GM19099 (cell line): ENCODE results near the gene ZFYVE1.

Experiments
- POLR2A ChIP-seq: IDR thresholded peaks from 3 replicates; pipeline ENCODE4 v1.6.1; 2011; ENCODE audit warnings: low read depth; ENCODE audit not compliant: insufficient read length; ENCODE audit errors: extremely low read depth

The ZFYVE1 gene

DNA sequence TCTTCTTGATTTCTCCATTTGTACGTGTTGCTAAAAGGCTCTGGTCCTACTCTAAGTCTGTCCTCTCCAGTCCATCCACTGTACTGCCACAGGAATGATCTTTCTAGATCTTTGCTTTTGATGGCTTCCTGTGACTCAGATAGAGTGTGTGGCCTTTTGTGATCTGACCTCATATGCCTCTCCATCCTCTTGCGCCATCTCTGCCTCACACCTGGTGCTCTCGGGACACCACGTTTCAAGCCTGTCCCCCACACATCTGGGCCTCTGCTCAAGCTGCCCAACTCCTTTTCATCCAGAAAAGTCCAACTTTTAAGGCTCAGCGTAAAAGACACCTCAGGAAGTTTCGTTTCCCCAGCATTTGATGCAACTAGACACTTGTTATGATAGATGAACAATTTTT lies 61.7 kb downstream of the ZFYVE1 start:
- no peak for TF ChIP-seq POLR2A

- no peak for TF ChIP-seq POLR2A
Observed at GRCh38 chr14:72962829-72963312, 64.0 kb downstream of the ZFYVE1 start.

DNA sequence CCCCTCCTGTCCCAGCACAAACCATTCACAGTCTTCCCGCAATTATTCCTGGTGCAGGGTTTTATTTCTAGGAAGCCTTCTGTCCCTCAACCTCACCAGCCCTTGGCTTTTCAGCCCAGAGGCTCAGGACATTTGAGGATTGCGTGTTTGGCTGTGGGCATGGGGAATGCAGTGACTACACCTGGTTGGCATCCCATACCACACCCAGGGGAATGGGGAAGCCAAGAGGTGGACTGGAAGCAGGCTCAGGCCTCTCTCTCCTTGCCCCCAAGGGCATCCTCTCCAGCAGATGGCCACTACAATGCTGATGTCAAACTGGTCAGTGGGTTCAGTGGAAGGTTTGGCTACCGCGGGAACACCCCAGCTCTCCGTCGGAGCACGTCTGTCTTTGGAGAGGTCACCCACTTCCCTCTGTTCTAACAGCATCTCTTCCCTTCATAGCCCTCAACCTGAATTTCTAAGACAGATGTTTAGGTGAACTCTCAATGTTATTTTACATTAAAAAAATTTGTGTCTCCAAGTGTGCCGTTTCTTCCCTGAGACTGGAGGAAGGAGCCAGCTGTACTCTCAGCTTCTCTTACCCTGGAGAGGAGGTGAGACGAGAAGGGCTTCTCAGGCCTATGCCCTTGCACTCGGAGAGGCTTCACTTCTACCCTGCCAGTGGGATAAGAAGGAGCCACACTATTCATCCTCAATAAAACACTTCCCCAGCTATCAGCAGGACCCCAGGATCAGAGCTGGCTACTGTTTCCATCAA lies 65.1 kb downstream of the ZFYVE1 start:
- TF ChIP-seq POLR2A = no peak

DNA sequence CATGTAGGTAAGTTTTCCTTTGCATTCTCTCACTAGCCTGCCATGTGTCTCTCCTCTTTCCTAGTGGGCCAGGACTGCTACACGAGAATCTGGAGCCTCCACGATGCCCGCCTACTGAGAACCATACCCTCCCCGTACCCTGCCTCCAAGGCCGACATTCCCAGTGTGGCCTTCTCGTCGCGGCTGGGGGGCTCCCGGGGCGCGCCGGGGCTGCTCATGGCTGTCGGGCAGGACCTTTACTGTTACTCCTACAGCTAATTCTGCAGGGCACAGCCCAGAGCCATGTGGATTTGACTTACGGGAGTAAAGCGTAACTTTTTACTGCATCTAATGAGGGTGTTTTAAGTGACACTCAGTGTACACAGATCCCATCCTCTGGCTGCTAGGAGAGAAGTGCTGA lies 68.4 kb downstream of the ZFYVE1 start:
- TF ChIP-seq POLR2A = no peak

- no peak for TF ChIP-seq POLR2A
Observed at GRCh38 chr14:72957213-72957612, 69.7 kb downstream of the ZFYVE1 start.

DNA sequence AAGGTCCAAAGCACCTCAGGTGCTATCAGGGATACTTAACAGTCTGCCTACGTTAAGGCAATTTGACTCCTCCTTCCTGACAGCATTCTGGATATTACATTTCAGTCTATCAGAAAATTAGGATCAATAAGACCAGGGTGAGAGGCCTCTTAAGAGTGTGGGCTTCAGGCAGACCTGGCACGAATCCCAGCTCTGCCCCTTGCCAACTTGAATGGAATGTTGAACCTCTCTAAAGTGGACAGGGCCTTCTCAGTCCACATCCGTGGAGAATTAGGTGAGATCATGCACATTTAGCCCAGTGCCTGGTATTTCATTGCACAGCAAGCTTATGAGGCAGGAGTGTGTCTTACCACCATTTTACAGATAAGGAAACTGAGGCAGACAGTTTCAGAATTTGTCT lies 74.7 kb downstream of the ZFYVE1 start:
- no peak for TF ChIP-seq POLR2A

- no peak for TF ChIP-seq POLR2A
Observed at GRCh38 chr14:72948481-72949138, 78.3 kb downstream of the ZFYVE1 start.

DNA sequence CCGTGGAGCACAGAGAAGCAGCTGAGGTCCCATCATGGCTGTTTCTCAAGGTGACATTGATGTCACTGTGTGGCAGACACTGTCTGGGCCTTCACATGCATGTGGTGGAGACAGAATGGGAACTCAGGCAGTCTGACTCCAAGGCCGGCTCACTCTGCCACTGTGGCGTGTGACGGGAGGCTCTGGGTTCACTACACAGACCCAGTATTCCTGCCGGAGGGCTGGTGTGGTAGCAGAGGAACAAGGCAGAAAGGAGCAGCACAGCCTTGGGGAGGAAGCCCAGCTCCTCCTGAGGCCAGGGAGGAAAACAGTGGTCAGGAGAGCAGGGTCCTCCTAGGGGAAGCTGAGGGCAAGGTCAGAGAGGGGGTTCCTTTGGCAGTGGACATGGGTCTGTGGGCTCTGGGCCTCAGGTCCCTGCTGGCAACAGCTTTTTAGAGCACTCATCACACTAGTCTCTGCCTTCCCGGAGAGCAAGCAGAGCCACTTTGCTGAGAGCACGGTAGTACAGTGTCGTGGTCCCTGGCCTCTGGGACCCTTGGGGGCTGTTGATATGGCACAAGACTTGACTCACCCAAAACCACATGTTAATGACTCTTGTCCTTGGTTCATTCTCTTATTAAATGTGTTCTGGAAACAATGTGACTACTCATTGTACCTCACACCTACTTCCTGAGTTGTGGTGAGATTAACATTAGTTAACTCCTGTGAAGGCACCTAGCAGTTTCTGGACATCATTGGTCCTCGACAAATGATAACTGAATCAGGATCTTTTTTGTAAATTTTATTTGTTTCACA lies 79.3 kb downstream of the ZFYVE1 start:
- TF ChIP-seq POLR2A = no peak

DNA sequence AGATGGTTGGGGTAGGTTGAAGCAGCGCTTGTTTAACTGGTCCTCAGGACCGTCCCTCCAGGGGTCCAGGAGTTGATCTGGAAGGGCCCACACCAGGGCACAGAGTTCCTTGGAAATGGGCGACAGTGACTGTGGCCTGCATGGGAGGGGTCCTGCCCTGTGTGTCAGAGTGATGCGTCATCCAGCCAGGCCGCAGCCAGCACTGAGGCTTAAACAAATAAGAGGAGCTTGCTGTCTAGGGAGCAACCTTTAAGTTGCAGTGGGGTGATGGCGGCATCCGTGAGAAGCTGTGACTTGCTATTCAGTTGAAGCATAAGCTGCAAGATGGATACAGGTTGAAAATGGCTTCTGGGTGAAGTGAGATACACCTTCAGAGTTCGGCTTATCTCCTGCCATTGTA lies 80.4 kb downstream of the ZFYVE1 start:
- no peak for TF ChIP-seq POLR2A

DNA sequence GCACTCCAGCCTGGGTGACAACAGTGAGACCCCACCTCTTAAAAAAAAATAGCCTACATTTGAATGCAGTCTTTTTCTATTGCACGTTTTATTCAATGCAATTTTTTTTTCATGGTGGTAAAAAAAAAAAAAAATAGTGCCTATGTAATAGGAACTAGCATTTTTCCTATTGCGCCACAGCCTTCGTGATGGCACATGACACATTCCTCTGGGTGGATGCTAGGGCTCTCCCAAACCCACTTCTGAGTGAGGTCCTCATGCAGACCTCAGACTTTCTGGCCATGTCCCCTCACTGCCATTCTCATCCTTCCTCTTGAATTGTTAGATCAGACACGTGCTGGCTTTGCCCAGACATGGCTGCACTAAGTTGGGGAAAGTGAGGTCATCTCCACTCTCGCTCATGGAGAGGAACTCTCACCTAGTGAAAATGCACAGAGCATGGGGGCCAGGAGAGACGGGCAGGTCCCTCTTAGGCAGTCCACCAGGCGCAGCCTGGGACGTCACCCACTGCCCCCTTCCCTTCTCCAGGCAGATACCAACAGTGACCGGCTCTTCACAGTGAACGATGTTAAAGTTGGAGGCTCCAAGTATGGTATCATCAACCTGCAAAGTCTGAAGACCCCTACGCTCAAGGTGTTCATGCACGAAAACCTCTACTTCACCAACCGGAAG lies 81.4 kb downstream of the ZFYVE1 start:
- no peak for TF ChIP-seq POLR2A

DNA sequence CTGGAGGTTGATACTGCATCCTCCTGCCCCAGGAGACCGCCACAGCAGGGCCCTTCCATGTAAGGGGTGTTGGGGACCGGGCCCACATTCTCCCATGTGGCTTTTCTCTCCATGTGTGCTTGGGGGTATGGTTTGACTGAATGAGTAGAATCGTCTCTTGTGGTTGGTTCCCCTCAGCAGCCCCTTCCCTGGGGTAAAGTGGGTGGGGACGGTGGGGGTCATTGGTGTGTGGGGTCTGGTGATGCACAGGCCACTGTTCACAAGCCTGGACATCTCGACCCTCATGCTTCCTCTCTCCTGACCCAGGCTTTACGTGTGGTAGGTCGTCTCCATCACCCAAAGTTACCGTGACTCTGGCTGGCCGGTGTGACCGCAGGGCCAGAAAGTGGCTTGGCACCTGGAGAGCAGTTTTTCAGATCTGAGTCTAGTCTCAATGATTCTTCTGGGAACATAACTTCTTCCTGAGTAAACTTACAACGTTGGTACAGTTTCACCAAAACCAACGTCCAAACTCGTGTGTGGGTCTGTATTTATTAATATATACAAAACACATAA lies 83.0 kb downstream of the ZFYVE1 start:
- no peak for TF ChIP-seq POLR2A

DNA sequence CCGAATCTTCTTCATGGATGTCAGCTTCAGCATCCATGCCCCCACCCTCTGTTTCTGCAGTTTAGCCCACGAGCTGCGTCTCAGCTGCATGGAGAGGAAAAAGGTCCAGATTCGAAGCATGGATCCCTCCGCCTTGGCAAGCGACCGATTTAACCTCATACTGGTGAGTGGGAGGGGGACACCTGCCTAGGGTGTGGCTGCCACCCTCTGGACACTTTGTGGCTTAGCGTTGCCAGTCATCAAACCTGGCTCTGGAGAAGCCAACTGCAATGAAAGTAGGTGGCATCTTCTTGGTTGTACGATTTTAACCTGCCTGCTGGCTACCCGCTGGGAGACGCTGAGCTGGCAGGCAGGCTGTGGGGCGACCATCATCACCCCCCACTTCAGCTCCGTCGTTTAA lies 84.0 kb downstream of the ZFYVE1 start:
- no peak for TF ChIP-seq POLR2A

DNA sequence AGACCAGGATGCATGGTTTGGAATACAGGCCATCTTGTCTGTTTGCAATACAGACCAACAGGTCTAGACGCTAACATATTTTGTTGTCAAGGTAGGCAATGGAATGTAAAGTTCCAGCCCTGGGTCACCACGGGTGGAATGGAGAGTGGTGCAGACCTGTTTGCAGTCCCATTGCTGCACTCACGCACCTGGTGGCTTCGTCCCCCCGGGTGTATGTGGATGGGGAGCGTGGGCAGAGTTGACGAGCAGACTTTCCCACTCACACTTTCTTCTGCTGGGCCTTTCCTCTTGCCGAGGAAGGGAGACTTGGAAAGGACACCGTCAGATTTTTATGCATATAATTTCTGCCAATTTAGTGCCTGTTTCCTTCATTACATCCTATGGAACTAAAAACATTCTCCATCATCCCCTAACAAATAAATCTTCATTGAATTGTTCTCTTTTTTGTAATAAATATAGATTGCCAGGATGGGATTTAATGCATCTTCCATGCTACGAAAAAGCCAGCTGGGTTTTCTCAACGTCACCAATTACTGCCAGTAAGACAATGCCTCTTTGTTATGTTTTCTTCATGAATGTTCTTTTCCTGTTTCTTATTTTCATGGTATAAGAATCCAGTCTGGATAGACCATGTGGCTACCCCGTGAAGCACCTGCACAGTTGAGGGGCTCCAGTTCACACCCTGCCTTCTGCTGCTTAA lies 85.5 kb downstream of the ZFYVE1 start:
- no peak for TF ChIP-seq POLR2A

DNA sequence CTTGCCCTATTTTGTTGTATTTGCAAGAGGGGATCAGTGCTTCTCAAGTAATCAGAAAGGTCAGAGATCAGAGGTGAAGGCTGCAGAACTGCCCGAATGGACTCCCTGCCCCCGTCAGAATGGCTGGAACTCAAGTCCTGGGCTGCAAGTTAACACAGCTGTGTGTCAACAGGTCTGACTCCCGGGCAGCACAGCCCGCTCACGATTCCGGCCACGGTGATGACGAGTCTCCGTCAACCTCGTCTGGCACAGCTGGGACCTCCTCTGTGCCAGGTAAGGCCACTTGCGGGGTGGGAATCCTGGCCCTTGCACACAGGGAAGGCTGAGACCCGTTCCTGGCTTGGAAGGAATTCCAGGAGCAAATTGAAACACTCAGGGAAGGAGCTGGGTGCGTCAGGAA lies 87.3 kb downstream of the ZFYVE1 start:
- TF ChIP-seq POLR2A = no peak
